ENCODE data around the gene SRGAP1.

SRGAP1 gene

DNA sequence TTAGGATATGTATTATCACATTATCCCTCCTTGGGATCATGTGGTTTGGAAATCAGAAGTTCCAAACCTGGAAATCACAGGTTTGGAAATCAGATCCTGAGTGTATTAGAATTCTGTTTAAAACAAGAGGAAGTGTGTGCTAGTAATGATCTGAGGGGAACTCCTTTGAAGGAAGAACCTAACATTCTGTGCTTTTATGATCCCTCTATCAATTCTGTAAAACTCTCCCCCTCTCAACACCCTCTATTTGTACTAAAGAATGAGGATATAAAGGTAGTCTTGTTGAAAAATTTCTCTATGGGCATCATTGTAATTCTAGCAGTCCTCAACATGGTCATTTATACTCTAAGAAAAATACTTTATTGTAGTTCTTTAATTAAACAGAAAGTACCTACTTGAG, 97.4 kb downstream of the SRGAP1 start:
- TF ChIP-seq POLR2AphosphoS5 (IDR thresholded peaks at IDR 0.05; ENCODE audit: low read depth, low read length) (no peak), SIN3A (IDR thresholded peaks at IDR 0.05; ENCODE audit: borderline replicate concordance, insufficient read depth, low read length) (no peak), TAF1 (IDR thresholded peaks at IDR 0.05; ENCODE audit: borderline replicate concordance, insufficient read depth, low read length) (no peak), FOXP2 (optimal IDR thresholded peaks at IDR 0.05; ENCODE audit: borderline replicate concordance, extremely low read depth, extremely low read length, insufficient read depth) (no peak)
- TF ChIP-seq, protein P1, sequence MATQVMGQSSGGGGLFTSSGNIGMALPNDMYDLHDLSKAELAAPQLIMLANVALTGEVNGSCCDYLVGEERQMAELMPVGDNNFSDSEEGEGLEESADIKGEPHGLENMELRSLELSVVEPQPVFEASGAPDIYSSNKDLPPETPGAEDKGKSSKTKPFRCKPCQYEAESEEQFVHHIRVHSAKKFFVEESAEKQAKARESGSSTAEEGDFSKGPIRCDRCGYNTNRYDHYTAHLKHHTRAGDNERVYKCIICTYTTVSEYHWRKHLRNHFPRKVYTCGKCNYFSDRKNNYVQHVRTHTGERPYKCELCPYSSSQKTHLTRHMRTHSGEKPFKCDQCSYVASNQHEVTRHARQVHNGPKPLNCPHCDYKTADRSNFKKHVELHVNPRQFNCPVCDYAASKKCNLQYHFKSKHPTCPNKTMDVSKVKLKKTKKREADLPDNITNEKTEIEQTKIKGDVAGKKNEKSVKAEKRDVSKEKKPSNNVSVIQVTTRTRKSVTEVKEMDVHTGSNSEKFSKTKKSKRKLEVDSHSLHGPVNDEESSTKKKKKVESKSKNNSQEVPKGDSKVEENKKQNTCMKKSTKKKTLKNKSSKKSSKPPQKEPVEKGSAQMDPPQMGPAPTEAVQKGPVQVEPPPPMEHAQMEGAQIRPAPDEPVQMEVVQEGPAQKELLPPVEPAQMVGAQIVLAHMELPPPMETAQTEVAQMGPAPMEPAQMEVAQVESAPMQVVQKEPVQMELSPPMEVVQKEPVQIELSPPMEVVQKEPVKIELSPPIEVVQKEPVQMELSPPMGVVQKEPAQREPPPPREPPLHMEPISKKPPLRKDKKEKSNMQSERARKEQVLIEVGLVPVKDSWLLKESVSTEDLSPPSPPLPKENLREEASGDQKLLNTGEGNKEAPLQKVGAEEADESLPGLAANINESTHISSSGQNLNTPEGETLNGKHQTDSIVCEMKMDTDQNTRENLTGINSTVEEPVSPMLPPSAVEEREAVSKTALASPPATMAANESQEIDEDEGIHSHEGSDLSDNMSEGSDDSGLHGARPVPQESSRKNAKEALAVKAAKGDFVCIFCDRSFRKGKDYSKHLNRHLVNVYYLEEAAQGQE (IDR thresholded peaks at IDR 0.05; ENCODE audit: insufficient read depth in 1 of 2, low read depth in 2 of 2, low read length in 2 of 2), result no peak

DNA sequence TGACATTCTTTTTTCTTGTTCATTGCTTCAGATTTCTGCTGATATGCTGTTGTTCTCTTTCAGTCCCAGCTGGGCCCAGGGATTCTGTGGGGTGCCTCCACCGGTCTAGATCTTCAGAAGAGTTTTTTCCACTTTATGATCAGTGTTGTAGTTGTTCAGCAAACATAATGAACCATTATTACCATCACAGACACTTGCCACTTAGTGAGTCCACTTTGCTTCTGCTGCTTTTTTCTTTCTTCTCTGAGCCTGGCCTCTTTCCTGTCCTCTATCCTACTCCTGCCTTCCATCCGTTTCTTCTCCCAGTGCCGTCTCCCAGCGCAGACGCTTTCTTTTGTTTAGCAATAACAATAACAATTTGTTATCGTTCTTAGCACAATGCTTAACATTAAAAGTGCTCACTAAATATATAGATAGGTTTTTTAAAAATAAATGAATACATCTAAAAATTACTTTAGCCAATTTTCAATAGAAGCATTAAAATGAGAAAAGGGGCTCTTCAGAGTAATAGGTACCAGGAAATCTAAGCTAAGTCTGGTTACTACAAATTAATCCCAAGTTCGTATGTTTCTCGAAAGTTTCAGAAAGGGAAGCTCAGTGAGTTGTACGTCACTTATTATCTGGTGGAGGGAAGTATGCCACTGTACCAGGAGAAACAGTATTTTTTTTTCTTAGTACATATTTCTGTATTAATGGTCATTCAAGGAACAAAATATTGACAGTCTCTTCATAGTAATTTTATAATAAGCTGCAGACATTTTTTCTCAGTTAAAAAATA, 98.2 kb downstream of the SRGAP1 start:
- TF ChIP-seq POLR2AphosphoS5 (IDR thresholded peaks at IDR 0.05; ENCODE audit: low read depth, low read length) (no peak), FOXP2 (optimal IDR thresholded peaks at IDR 0.05; ENCODE audit: borderline replicate concordance, extremely low read depth, extremely low read length, insufficient read depth) (no peak), SIN3A (IDR thresholded peaks at IDR 0.05; ENCODE audit: borderline replicate concordance, insufficient read depth, low read length) (no peak), TAF1 (IDR thresholded peaks at IDR 0.05; ENCODE audit: borderline replicate concordance, insufficient read depth, low read length) (no peak)
- TF ChIP-seq, protein P1 (IDR thresholded peaks at IDR 0.05; ENCODE audit: insufficient read depth in 1 of 2, low read depth in 2 of 2, low read length in 2 of 2), result no peak

DNA sequence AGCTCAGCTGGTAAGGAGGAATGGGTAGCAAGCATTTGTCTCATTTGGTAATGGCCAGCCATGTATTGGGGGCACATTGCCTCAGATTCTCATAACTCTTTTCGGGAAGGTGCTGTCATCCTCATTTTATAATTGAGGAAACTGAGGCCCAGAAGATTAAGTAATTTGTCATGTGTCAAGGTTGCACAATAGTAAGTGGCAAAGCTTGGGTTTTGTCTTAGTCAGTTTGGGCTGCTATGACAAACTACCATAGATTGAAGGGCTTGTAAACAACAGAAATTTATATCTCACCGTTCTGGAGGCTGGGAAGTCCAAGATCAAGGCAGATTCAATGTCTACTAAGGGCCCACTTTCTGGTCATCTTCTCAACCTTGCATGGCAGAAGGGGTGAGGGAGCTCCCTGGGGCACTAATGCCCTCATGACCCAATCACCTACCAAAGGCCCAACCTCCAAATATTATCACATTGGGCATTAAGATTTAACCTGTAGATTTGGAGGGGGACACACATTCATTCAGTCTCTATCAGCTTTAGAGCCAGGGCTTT, 99.6 kb downstream of the SRGAP1 start:
- TF ChIP-seq SIN3A (IDR thresholded peaks at IDR 0.05; ENCODE audit: borderline replicate concordance, insufficient read depth, low read length), result no peak
- TF ChIP-seq POLR2AphosphoS5 (IDR thresholded peaks at IDR 0.05; ENCODE audit: low read depth, low read length), result no peak
- TF ChIP-seq, protein P1 (IDR thresholded peaks at IDR 0.05; ENCODE audit: insufficient read depth in 1 of 2, low read depth in 2 of 2, low read length in 2 of 2), result no peak
- no peak for TF ChIP-seq FOXP2 (optimal IDR thresholded peaks at IDR 0.05; ENCODE audit: borderline replicate concordance, extremely low read depth, extremely low read length, insufficient read depth)
- TF ChIP-seq TAF1 (IDR thresholded peaks at IDR 0.05; ENCODE audit: borderline replicate concordance, insufficient read depth, low read length), result no peak

DNA sequence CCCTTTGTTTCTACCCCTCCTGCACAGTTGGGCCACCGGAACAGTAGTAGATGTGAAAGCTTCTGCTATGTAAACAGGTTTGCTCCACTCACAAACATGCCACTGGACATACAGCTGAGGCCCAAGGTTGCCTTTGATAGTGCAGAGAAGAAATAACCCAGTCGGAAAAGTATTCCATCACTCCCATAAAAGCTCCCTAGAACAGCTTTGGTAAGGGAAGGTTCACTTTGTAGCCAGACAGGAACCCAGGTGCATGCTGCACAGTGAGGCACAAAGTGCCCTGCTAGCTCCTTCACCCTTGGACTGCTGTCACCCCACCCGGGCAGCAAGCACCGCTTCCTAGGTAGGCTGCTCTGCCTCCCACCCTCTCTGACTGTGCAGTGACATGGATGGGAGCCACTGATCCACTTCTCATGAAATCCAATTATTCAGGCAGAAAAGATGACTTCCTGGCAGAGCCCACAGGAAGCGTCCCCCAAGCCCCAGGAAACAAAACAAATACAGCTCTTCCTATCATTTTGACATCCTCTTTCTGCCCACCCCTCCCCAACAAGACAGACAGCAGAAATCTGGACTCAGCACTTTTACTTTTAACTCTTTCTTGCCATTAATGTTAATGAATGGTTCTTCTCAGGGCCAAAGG, 100.2 kb downstream of the SRGAP1 start:
- TF ChIP-seq TAF1 (IDR thresholded peaks at IDR 0.05; ENCODE audit: borderline replicate concordance, insufficient read depth, low read length) (no peak; the same call in 1 of the 2 replicates), POLR2AphosphoS5 (IDR thresholded peaks at IDR 0.05; ENCODE audit: low read depth, low read length) (0 out of 2 replicates have a peak, but pooled peaks have one; percentile 23)
- TF ChIP-seq, protein P1 (IDR thresholded peaks at IDR 0.05; ENCODE audit: insufficient read depth in 1 of 2, low read depth in 2 of 2, low read length in 2 of 2), result 0 out of 4 replicates have a peak, but pooled peaks of 1 of the 2 experiments have one; percentile 62

Measured in PFSK-1 (cell line).